DMS114 treated with DMSO at 0.1 percent for 48 hours (cell line): ENCODE measurements around the gene FGFR3.

Source experiments
- DNase-seq: peaks from one replicate; lab custom pipeline; 2025; ENCODE audit not compliant: unreplicated experiment; lab: John Stamatoyannopoulos, UW

Gene FGFR3

GRCh38 chr4:1756079-1756478, 37.0 kb upstream of the FGFR3 start:
- no peak for DNase-seq

GRCh38 chr4:1756893-1757779, 36.0 kb upstream of the FGFR3 start:
- DNase-seq, result no peak

DNA sequence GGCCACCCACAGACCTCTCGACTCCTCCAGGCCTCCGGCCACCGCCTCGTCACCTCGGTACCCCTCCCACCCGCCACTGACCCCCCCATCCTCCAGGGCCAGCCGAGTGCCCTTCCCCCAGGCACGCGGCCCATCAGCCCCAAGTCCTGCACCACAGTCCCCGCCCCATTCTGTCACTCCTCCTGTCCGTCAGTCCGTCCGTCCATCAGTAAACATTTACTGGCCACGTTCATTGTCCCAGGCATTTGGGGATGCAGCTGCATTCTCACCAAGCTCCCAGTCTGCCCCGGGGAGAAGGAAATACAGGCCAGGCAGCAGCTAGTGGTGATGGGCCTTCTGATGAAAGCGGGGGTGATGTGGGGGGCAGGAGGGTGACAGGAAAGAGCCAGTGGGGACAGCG, 35.3 kb upstream of the FGFR3 start:
- no peak for DNase-seq

DNA sequence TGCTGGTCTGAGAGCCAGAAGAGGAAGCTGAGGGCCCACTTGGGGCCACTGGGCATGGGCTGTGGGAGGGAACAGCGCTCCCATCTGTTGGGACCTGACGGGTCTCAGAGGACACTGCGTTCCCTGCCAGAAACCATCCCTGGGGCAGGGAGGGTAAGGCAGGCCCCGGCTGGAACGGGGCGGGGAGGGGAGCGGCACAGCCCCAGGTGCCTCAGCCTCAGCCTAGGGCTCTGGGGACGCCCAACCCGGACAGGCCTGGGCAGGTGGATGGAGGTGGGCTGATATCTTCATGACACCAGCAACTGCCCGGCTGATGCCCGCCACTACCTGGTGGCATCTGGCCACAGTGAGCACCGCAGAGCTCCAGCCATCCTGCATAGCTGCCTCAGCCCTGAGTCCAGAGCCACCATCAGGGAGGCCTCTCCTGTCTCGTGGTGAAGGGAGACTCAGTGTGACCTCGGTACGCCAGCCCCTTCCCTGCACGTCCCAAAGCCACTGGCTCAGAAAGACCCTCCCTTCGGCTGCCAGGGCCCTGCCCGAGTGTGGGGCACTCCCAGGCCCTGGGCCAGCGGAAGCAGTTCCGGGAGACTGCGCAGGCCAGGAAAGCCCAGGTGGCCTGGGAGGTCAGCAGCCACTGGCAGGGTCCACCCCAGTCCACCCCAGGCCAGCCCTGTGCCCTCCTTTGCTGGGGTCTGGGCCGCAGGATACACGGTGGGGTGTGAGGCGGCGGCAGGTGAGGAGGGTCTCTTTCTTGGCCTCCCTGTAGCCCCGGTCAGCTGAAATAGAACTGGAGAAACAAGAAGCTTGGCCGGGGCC, 34.6 kb upstream of the FGFR3 start:
- no peak for DNase-seq

GRCh38 chr4:1759170-1759817, 33.8 kb upstream of the FGFR3 start:
- no peak for DNase-seq

DNA sequence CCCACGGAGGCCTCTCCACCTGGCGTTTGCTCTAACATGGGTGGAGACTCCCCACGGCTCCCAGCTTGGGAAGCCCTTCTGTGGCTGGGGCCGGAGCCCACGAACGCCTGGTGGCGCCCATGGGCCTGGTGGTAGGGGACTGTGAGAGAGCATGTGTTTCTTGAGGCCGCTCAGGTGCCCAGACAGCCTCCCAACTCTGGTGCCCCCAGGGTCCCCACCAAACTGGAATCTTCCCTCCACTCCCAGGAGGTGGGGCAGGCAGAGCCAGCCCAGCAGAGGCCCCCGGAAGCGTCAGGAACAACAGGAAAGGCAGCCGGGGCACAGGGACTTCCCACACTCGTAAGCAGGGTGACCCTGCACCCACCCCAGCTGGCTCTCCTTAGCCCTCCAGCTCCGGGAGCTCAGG, 33.3 kb upstream of the FGFR3 start:
- no peak for DNase-seq

DNA sequence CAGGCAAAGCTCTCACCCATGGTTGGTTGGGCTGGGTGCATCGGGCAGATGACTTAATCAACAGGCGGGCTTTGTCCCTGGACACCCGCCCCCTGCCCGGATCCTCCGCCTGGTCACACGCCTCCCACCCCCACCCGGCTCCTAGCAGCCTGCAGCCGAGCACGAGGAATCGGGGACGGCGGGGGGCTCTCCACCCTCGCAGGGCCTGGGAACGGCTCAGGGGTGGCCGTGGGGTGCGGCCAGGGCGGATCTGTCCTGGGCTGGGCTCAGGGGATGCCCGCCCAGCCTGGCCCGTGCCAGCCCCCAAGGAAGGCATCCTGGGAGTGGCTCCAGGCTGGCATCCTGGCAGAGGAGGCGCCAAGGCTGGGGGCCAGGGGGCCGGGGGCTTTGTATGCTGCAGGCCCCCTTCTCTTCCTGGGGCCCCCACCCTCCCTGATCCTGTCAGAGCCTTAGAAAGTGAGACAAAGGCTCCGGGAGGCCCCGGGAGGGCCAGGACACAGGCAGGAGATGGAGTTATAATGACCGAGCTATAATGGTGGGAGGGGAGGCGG, 32.5 kb upstream of the FGFR3 start:
- DNase-seq, result no peak

DNA sequence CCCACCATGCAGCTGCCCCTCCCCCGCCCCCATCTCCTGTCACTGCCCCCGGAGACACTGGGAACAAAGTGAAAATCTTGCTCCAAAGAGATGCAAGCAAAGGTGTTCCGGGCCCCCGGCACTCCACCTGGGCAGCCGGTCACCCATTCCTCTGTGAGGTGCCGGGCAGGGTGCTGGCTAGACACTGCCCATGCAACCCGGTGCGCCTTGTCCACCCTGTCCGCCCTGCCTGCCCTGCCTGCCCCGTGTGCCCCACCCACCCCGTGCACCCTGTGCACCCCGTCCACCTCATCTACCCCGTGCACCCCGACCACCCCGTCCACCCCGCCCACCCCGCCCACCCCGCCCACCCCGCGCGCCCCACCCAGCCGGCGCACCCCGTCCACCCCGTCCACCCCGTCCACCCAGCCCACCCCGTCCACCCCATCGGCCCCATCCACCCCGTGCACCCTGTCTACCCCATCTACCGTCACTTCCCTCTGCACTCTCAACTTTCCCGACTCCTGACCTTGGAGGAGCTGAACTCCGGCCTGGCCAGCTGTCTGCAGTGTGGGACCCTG, 31.9 kb upstream of the FGFR3 start:
- DNase-seq, result no peak

DNA sequence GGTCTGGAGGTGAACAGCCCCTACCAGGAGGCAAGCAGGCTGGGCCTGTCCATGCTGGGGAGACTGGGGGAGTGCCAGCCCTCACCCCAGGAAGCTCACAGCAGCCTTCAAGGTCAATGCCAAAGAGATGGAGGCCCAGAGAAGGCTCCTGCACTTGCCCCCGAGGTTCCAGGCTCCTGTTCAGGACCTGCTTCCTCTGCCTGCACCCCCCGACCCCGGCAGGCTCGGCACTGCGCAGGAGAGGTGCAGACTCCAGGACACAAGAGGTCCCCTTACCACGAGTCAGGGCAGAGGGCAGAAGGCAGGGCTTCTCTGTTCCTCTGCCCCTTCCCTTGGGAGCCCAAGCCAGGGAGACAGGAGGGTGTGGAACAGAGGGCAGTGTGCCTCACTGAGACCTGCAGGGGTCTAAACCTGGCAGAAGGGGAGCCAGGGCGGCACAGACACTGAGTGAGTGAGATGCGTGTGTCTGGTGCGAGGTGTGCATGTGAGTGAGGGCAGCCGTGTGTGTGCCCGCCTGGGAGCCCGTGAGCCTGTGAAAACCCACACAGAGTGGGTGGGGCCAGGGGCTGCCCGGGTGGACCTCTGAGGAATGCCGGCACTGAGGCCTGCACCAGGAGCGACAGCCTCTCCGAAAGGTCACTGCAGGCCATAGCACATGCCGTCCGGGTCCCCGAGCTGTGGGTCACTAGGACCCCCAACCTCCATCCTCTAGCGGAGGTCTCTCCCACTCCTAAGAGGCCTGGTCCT, 30.7 kb upstream of the FGFR3 start:
- no peak for DNase-seq

DNA sequence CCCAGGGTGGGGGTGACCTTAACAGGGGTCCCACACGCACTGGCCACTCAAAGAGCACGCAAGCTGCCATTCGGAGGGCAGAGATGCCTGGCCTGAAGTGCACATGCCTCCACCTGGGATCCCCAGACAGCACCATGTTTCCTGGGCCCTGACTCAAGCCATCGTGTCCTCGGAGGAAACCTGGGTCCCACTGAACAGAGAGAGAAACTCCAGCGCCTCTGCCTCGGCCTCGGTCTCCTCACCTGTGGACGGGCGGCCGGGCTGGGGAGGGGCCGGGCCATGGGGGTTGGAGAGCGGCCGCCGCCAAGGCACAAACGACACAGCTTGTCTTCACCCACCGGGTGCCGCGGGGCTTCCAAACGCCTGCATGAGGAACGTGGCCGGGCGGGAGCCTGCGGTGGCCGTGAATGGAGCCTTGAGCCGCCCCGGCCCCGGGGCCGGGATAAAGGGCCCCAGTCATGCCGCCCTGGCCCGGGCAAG, 30.0 kb upstream of the FGFR3 start:
- DNase-seq, result no peak

- no peak for DNase-seq
These were observed 29.5 kb upstream of the FGFR3 start for GRCh38 chr4:1763550-1764080.

DNA sequence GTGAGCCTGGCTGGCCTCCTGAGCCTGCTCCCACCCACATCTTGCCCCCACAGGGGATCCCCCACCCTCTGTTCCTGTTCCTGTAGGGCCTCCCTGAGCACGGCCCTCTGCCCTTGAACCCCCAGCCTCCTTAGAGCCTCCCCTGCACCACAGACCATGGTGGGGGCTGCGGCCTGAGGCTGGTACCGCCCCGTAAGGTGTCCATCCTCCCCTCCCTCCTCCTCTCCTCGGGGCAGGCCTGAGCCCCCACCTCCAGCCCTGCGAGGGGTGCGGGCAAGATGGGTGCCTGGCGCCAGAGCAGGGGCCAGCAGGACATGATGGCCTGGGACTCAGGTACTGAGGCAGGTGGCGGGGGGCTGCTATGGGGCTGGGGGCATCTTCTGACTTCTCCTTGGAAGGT, 28.4 kb upstream of the FGFR3 start:
- no peak for DNase-seq

DNA sequence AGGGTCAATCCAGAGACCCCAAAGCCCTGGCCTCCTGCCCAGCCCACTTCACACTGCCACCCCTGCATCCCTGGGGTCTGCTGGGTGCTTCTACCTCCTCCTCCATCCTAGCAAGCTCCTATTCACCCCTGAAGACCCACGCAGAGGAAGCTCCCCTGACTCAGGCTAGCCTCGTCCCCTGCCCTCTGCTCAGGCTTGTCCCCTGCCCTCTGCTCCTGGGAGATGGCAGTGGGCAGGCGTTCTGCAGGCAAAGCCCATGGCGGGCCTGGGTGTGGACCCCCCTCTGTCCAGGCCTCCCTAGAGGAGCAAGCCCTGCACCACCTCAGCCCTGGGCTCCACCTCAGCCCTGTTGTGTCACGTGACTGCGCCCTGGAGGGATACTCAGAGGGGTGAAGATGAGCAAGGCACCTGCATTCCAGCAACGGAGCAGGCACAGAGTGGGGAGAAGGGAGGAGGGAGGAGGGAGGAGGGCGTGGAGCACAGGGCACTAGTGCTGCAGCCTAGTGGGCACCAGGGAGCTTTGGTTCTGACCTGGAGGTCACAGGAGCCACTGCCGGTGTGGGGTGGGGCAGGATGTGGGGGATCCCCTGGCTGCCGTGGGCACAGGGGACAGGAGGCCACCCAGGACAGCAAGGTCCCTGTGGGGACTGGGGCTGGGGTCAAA, 27.6 kb upstream of the FGFR3 start:
- no peak for DNase-seq

GRCh38 chr4:1766106-1767060, 26.7 kb upstream of the FGFR3 start:
- no peak for DNase-seq

DNA sequence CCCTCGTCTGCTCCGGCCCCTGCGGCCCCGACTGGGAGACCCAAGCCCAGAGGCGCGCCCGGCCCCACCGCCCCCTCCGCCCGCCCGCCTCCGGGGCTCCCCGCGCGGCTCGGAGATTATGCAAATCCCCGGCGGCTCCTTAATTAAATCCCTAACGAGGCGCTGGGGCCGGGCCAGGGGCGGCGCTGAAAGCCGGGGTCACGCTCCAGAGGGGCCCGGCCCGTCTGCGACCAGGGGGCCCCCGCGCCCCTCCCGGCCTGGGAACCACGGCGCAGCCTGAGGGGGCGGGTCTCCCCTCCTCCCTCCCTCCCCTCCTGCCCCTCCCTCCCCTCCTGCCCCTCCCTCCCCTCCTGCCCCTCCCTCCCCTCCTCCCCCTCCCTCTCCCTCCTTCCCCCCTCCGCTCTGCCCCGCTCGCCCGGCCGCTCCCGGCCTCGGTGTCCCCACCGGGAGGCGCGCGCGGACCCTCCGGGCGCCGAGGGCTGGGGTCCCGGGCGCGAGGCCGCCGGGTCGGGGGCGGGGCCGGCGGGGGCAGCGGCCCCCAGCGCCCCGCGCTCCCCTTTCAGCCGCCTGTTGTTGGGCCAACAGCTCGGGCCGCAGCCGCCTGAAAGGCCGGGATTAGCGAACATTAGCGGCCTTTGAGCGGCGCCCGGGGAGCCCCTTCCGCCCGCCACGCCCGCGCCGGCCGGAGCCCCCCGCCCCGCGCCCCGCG, 25.9 kb upstream of the FGFR3 start:
- no peak for DNase-seq

DNA sequence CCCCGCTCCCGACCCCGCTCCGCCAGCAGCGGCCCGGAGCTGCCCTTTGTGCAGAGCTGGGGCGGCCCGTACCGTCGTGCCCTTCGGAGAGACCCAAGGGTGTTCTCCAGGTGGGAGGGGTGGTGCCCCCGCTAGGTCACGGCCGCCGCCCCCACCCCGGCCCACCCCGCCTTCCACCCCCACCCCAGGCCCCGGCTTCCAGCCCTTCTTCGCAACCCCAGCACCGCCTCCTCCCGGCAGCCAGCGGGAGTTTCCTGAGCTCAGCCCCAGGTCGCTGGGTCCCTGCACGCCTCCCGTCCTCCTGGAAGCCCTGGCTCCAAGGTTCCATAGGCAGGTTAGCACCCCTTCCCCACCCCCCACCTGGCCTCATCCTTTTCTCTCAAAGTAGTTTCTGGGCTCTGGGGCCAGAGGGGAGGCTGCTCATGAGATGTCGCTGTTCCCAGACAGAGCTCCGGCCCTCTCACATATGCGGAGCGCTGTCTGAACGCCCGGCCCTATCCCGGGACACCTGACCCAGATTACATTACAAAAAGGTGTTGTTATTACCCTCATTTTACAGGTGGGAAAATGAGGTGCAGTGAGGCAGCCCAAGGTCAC, 25.2 kb upstream of the FGFR3 start:
- DNase-seq, result no peak

GRCh38 chr4:1768367-1769034, 24.6 kb upstream of the FGFR3 start:
- no peak for DNase-seq
